Lung (tissue), 12 donors: Measurements from ENCODE around the gene TRAPPC11. TPM values are rescaled to one million over a fixed set of nuclear protein-coding genes. Genes with fewer than 3 reads are reported as not detected.

Source experiments
- ATAC-seq: fragments of 200-7000 bp; cut with Tn5 transposase; one replicate; pipeline ENCODE4 v1.9.1; 2020; ENCODE audit warnings: moderate number of reproducible peaks; ENCODE audit not compliant: insufficient read depth, low FRiP score
- DNase-seq, 3 donors: peaks; one replicate each; pipeline ENCODE4 v3.0.0-alpha.2; 2013 to 2017
- H3K27ac ChIP-seq, 2 donors: one replicate each; pipeline ENCODE4 v1.5.1; 2013; ENCODE audit warnings: mild to moderate bottlenecking in 2 of 2, moderate library complexity in 2 of 2, control low read depth in 1 of 2, inconsistent platforms in 1 of 2, low read depth in 1 of 2, low read length in 1 of 2
- H3K27me3 ChIP-seq, 3 donors: one replicate each; pipeline ENCODE4 v1.5.1; 2013; ENCODE audit warnings: low read length in 2 of 3; ENCODE audit not compliant: control insufficient read depth in 3 of 3, insufficient read depth in 3 of 3
- H3K36me3 ChIP-seq, 4 donors: one replicate each; pipeline ENCODE4 v1.5.1; 2013; ENCODE audit warnings: low read length in 4 of 4, mild to moderate bottlenecking in 1 of 4, moderate library complexity in 1 of 4; ENCODE audit not compliant: control insufficient read depth in 4 of 4, insufficient read depth in 4 of 4
- H3K4me1 ChIP-seq, 5 donors: one replicate each; pipeline ENCODE4 v1.5.1; 2013; ENCODE audit warnings: low read length in 5 of 5, mild to moderate bottlenecking in 2 of 5, moderate library complexity in 1 of 5; ENCODE audit not compliant: control insufficient read depth in 5 of 5, insufficient read depth in 5 of 5
- H3K4me3 ChIP-seq: one replicate; pipeline ENCODE4 v1.5.1; 2013; ENCODE audit warnings: mild to moderate bottlenecking, control low read depth, moderate library complexity
- H3K9ac ChIP-seq, 2 donors: one replicate each; pipeline ENCODE4 v1.5.1; 2013; ENCODE audit warnings: low read length in 2 of 2, control low read depth in 1 of 2; ENCODE audit not compliant: insufficient read depth in 1 of 2
- H3K9me3 ChIP-seq, 4 donors: one replicate each; pipeline ENCODE4 v1.5.1; 2013; ENCODE audit warnings: low read length in 3 of 4, mild to moderate bottlenecking in 1 of 4, moderate library complexity in 1 of 4; ENCODE audit not compliant: control insufficient read depth in 4 of 4, insufficient read depth in 3 of 4
- WGBS, 2 donors: extraction: QIAGEN DNeasy Blood & Tissue Kit; methylation state at CpG; one replicate each; pipeline ENCODE4 v1.1.7; 2013; 5-methylcytosine and 5-hydroxymethylcytosine counted together
- polyA plus RNA-seq, 2 donors: library from polyadenylated mRNA; stranded (reverse); fragments of 200-250 nt; gene quantifications; one replicate each; pipeline ENCODE4 v1.2.1, GENCODE V29; 2013
- total RNA-seq, 2 donors: library from RNA; depleted of rRNA in 1 of 2; stranded (reverse); fragments of >200 nt in 1 of 2; gene quantifications; one replicate each; pipeline ENCODE4 v1.2.1, GENCODE V29; 2014 to 2021
- TF ChIP-seq, protein P1 (sequence below): IDR thresholded peaks from 2 replicates; pipeline ENCODE4 v1.5.1; 2012; ENCODE audit warnings: mild to moderate bottlenecking; ENCODE audit errors: control extremely low read depth, extremely low read depth
- donor health status: control.
- donor health status: control.
- donor health status: Bipolar disorder and iron deficiency.
- donor health status: healthy.
- donor health status: DM: yes; HTN: yes; CAD: no.

The TRAPPC11 gene
- total and polyA plus RNA-seq, 4 donors = 15.5 to 80.1 (median 25.4) TPM

DNA sequence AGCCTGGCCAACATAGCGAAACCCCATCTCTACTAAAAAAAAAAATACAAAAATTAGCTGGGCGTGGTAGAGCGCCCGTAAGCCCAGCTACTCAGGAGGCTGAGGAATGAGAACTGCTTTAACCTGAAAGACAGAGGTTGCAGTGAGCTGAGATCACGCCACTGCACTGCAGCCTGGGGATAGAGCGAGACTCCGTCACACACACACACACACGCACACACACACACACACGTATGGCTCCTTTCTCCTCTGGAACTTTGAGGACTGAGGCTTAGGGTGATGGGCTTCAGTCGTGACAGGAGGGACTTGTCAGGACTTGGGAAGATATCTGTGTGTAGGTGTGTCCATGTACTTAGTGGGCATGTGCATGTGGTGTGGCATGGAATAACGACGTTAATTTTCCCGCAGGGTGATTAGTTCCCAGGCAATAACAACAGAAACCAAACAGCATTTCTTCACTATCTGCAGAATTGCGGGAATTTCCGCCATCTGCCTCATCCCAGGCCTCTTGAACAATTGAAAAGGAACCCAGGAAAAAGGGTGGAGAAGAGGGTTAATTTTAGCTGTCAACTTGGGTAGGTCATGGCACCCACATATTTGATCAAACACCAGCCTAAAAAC is 47.8 kb upstream of the TRAPPC11 start:
- ATAC-seq (no peak), DNase-seq (peak in 1 of 3 donors; percentile 31)
- H3K9ac ChIP-seq = no peak overlapping the region
- no peaks in the 10 kb centered on the region for H3K9me3 ChIP-seq
- no peaks in the 10 kb centered on the region for H3K27me3 ChIP-seq
- H3K4me1 ChIP-seq = peaks cover 0 to 5% (median 0%) of the 10 kb centered on the region in 5 donors
- H3K4me3 ChIP-seq = no peak overlapping the region
- TF ChIP-seq, protein P1, sequence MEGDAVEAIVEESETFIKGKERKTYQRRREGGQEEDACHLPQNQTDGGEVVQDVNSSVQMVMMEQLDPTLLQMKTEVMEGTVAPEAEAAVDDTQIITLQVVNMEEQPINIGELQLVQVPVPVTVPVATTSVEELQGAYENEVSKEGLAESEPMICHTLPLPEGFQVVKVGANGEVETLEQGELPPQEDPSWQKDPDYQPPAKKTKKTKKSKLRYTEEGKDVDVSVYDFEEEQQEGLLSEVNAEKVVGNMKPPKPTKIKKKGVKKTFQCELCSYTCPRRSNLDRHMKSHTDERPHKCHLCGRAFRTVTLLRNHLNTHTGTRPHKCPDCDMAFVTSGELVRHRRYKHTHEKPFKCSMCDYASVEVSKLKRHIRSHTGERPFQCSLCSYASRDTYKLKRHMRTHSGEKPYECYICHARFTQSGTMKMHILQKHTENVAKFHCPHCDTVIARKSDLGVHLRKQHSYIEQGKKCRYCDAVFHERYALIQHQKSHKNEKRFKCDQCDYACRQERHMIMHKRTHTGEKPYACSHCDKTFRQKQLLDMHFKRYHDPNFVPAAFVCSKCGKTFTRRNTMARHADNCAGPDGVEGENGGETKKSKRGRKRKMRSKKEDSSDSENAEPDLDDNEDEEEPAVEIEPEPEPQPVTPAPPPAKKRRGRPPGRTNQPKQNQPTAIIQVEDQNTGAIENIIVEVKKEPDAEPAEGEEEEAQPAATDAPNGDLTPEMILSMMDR = no peak
- H3K27ac ChIP-seq = no peak overlapping the region
- no peaks in the 10 kb centered on the region for H3K36me3 ChIP-seq
- WGBS, 2 donors = 71 to 90% methylated on average over 15 of the region's 15 CpGs

DNA sequence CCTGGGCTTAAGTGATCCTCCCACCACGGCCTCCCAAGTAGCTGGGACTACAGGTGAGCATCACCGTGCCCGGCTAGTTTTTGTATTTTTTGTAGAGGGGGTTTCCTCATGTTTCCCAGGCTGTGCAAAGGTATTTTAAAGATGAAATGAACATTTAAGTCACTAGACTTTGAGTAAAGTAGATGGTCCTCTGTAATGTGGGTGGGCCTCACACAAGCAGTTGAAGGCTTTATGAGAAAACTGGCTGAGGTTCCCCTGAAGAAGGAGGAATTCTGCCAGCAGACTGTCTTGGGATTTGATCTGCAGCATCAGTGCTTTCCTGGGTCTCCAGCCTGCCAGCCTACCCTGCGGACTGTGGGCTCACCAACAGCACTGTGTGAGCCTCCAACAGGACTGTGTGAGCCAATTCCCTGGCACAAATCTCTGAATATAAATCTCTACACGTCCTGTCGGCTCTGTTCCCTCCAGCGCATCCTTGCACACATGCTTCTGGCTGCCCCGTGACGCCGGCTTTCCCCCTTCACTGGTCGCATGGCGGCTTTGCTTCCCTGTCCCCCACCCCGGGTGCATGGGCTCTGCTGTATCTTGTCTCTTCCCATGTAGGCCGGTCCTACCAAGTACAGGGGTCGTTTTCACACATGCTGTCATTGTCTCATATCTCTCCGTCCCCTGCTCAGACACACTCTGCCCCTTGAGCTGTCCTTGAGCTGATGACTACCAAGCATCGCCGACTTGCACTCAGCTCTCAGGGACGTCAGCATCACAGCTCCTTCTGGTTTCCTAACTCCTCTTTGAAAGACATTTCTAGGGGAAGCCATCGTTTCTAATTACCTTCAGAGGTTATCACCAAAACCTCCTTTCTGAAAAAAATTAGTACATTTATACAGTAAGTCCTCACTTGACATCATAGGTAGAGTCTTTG is 46.5 kb upstream of the TRAPPC11 start:
- H3K36me3 ChIP-seq = no peaks in the 10 kb centered on the region
- H3K4me3 ChIP-seq = no peak overlapping the region
- H3K4me1 ChIP-seq = peaks cover 0 to 5% (median 0%) of the 10 kb centered on the region in 5 donors
- 88 to 92% methylated on average over 20 of the region's 20 CpGs for WGBS, 2 donors
- TF ChIP-seq, protein P1 = no peak
- H3K9ac ChIP-seq = no peak overlapping the region
- DNase-seq = no peak
- H3K9me3 ChIP-seq = no peaks in the 10 kb centered on the region
- no peaks in the 10 kb centered on the region for H3K27me3 ChIP-seq
- H3K27ac ChIP-seq = no peak overlapping the region
- no peak for ATAC-seq

DNA sequence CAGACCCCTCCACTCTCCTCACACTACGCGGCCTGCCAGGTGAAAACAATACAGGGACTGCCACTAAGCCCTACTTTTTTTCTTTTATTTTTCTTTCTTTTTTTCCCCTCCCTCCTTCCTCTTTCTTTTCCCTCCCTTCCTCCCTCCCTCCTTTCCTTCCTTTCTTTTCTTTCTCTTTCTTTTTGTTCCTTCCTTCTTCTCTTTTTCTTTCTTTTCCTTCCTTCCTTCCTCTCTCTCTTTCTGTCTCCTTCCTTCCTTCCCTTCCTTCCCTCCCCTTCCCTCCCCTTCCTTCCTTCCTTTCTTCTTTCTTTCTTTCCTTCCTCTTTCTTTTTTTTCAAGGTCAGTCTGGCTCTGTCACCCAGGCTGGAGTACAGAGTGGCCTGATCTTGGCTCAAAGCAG is 42.0 kb upstream of the TRAPPC11 start:
- 97 to 98% methylated on average over 2 of the region's 2 CpGs for WGBS, 2 donors
- ATAC-seq = no peak
- H3K4me1 ChIP-seq = peaks cover 0 to 17% (median 6%) of the 10 kb centered on the region in 5 donors
- no peaks in the 10 kb centered on the region for H3K36me3 ChIP-seq
- TF ChIP-seq, protein P1 = no peak
- H3K27me3 ChIP-seq = no peaks in the 10 kb centered on the region
- no peak overlapping the region for H3K27ac ChIP-seq
- no peak for DNase-seq
- no peak overlapping the region for H3K9ac ChIP-seq
- H3K9me3 ChIP-seq = no peaks in the 10 kb centered on the region
- H3K4me3 ChIP-seq = no peak overlapping the region
